IMR-90 (cell line): ENCODE results near the gene XAGE1B. TPM values are rescaled to one million over a fixed set of nuclear protein-coding genes. Genes with fewer than 3 reads are reported as not detected.
"Not testable (repeated sequence)": the region's sequence is repeated elsewhere in the genome, so short reads cannot be mapped to it uniquely, and the experiment has no call there.

Experiments
- ATAC-seq: fragments of 200-7000 bp; cut with Tn5 transposase; 2 replicates; pipeline ENCODE4 v1.9.1; 2020; ENCODE audit warnings: low read depth, mild to moderate bottlenecking, moderate library complexity
- BruUV-seq: library from RNA; stranded (reverse); fragments of 400-500 nt; replicated peaks from 2 replicates; lab custom pipeline; 2021; lab: Mats Ljungman, UMichigan
- CTCF ChIA-PET: fragments of 300-600 bp; formaldehyde crosslinking; extraction: SDS; loops from one replicate; lab custom pipeline; 2021; ENCODE audit warnings: antibody characterized with exemption; lab: Yijun Ruan, JAX
- POLR2A ChIA-PET: fragments of 300-600 bp; sonication (Branson Sonifier 250); formaldehyde crosslinking; loops from one replicate; lab custom pipeline; 2022; ENCODE audit warnings: antibody characterized with exemption; ENCODE audit not compliant: unreplicated experiment; lab: Charles Lee
- DNase-seq: peaks from one replicate; pipeline ENCODE4 v3.0.0; 2013
- H2AFZ ChIP-seq: replicated peaks from 2 replicates; pipeline ENCODE3; 2013; ENCODE audit warnings: low read length, mild to moderate bottlenecking; ENCODE audit not compliant: poor library complexity
- H2AK5ac ChIP-seq: 2 replicates; pipeline ENCODE4 v1.6.1; 2013; ENCODE audit warnings: low read depth, low read length, inconsistent platforms
- H2AK9ac ChIP-seq: replicated peaks from 2 replicates; pipeline ENCODE3; 2013; ENCODE audit warnings: mild to moderate bottlenecking, low read depth, low read length, moderate library complexity; ENCODE audit not compliant: poor library complexity
- H2BK120ac ChIP-seq: 2 replicates; pipeline ENCODE4 v1.6.1; 2013; ENCODE audit warnings: low read depth, low read length, inconsistent platforms
- H2BK15ac ChIP-seq: 3 replicates; pipeline ENCODE4 v1.6.1; 2013; ENCODE audit warnings: low read depth, low read length, inconsistent platforms
- H2BK20ac ChIP-seq: 2 replicates; pipeline ENCODE4 v1.6.1; 2013; ENCODE audit warnings: low read depth, mild to moderate bottlenecking, inconsistent platforms, low read length, moderate library complexity
- H2BK5ac ChIP-seq: 2 replicates; pipeline ENCODE4 v1.6.1; 2013; ENCODE audit warnings: mild to moderate bottlenecking, low read depth, low read length, inconsistent platforms; ENCODE audit not compliant: poor library complexity, severe bottlenecking
- H3K14ac ChIP-seq: replicated peaks from 2 replicates; pipeline ENCODE4 v1.6.1; 2013; ENCODE audit warnings: low read depth, low read length, inconsistent platforms
- H3K18ac ChIP-seq: 2 replicates; pipeline ENCODE4 v1.6.1; 2013; ENCODE audit warnings: low read depth, low read length, control low read depth
- H3K23ac ChIP-seq: 2 replicates; pipeline ENCODE4 v1.6.1; 2013; ENCODE audit warnings: low read depth, low read length, inconsistent platforms
- H3K27ac ChIP-seq: 2 replicates; pipeline ENCODE4 v1.5.1; 2013; ENCODE audit warnings: mild to moderate bottlenecking, control low read depth, low read length; ENCODE audit not compliant: insufficient read depth
- H3K27me3 ChIP-seq: 2 replicates; pipeline ENCODE4 v1.6.1; 2013; ENCODE audit warnings: low read length; ENCODE audit not compliant: control insufficient read depth, insufficient read depth
- H3K36me3 ChIP-seq: 2 replicates; pipeline ENCODE4 v1.6.1; 2013; ENCODE audit warnings: low read length, mixed read lengths; ENCODE audit not compliant: control insufficient read depth, insufficient read depth
- H3K4ac ChIP-seq: 2 replicates; pipeline ENCODE4 v1.6.1; 2013; ENCODE audit warnings: low read depth, low read length, inconsistent platforms
- H3K4me1 ChIP-seq: 2 replicates; pipeline ENCODE4 v1.6.1; 2013; ENCODE audit warnings: low read length, mixed read lengths; ENCODE audit not compliant: control insufficient read depth, insufficient read depth
- H3K4me2 ChIP-seq: 2 replicates; pipeline ENCODE4 v1.6.1; 2013; ENCODE audit warnings: low read depth, mild to moderate bottlenecking, control low read depth, low read length, moderate library complexity
- H3K4me3 ChIP-seq: 2 replicates; pipeline ENCODE4 v1.5.1; 2013; ENCODE audit warnings: low read depth, mild to moderate bottlenecking, control low read depth, low read length, moderate library complexity; ENCODE audit not compliant: insufficient read depth
- H3K56ac ChIP-seq: 2 replicates; pipeline ENCODE4 v1.6.1; 2013; ENCODE audit warnings: low read length, inconsistent platforms; ENCODE audit not compliant: insufficient read depth; ENCODE audit errors: extremely low read depth
- H3K79me1 ChIP-seq, 2 experiments: 2 replicates each; pipeline ENCODE4 v1.6.1; 2013; ENCODE audit warnings: low read length in 2 of 2, inconsistent platforms in 1 of 2, low read depth in 1 of 2
- H3K9ac ChIP-seq: 2 replicates; pipeline ENCODE4 v1.6.1; 2013; ENCODE audit warnings: low read depth, low read length, control low read depth
- H3K9me1 ChIP-seq: 2 replicates; pipeline ENCODE4 v1.6.1; 2013; ENCODE audit warnings: low read length, inconsistent platforms; ENCODE audit not compliant: insufficient read depth
- H3K9me3 ChIP-seq: 2 replicates; pipeline ENCODE4 v1.6.1; 2013; ENCODE audit warnings: low read length; ENCODE audit not compliant: control insufficient read depth, insufficient read depth
- H4K20me1 ChIP-seq: 2 replicates; pipeline ENCODE4 v1.6.1; 2013; ENCODE audit warnings: low read length, inconsistent platforms; ENCODE audit not compliant: insufficient read depth
- H4K5ac ChIP-seq: 2 replicates; pipeline ENCODE4 v1.6.1; 2013; ENCODE audit warnings: mild to moderate bottlenecking, low read depth, low read length, control low read depth
- H4K8ac ChIP-seq, 2 experiments: 2 replicates each; pipeline ENCODE4 v1.6.1; 2013; ENCODE audit warnings: low read depth in 2 of 2, low read length in 2 of 2, control low read depth in 1 of 2, inconsistent platforms in 1 of 2
- H4K91ac ChIP-seq: 2 replicates; pipeline ENCODE4 v1.6.1; 2013; ENCODE audit warnings: low read depth, low read length, inconsistent platforms; ENCODE audit not compliant: insufficient read depth
- WGBS, 2 experiments: methylation state at CpG; one replicate each; pipeline versions ENCODE4 v1.1.5 to v1.1.7; 2013; ENCODE audit warnings: missing lambda C conversion rate in 2 of 2; ENCODE audit not compliant: insufficient read length in 1 of 2; ENCODE audit errors: extremely low coverage in 2 of 2; 5-methylcytosine and 5-hydroxymethylcytosine counted together
- dilution Hi-C: fragments of 300-500 bp; cut with HindIII; formaldehyde crosslinking; loops from one replicate; pipeline ENCODE4 v1.14.3; 2018; ENCODE audit warnings: low sequenced_read_pairs; ENCODE audit not compliant: unreplicated experiment
- in situ Hi-C: fragments of 300-500 bp; cut with MboI; formaldehyde crosslinking; loops from 3 replicates; pipeline ENCODE4 v1.14.3; 2019; ENCODE audit warnings: low sequenced_read_pairs, inconsistent platforms, mixed read lengths
- intact Hi-C: fragments of 100-400 bp; cut with micrococcal nuclease; formaldehyde crosslinking; loops from 2 replicates; pipeline ENCODE4 v1.10.0; 2022
- polyA plus RNA-seq, 3 experiments: library from polyadenylated mRNA; depleted of rRNA; stranded (reverse); fragments of >200 nt; gene quantifications; 2 replicates each; pipeline ENCODE4 v1.2.3, GENCODE V29; 2012; ENCODE audit warnings: low replicate concordance in 1 of 3
- total RNA-seq: library from RNA; depleted of rRNA; stranded (reverse); fragments of >200 nt; gene quantifications from 2 replicates; pipeline ENCODE4 v1.2.3, GENCODE V29; 2012

XAGE1B gene
- total and polyA plus RNA-seq, 2 of the 4 experiments (the other 2 are of a cell fraction): not detected

- dilution Hi-C loops, H3K9me3 ChIP-seq, H3K36me3 ChIP-seq, H3K4ac ChIP-seq, CTCF ChIA-PET, H3K27ac ChIP-seq, DNase-seq, H4K8ac ChIP-seq, H3K14ac ChIP-seq, ATAC-seq, H3K4me3 ChIP-seq, POLR2A ChIA-PET, H2AK5ac ChIP-seq, H2BK5ac ChIP-seq, H2AK9ac ChIP-seq, H3K9me1 ChIP-seq, H4K5ac ChIP-seq, H3K4me1 ChIP-seq, H2BK20ac ChIP-seq, H3K27me3 ChIP-seq, H2BK120ac ChIP-seq, BruUV-seq, H4K91ac ChIP-seq, H4K20me1 ChIP-seq, H3K56ac ChIP-seq, H3K79me1 ChIP-seq, H3K4me2 ChIP-seq, in situ Hi-C loops, H3K18ac ChIP-seq, H3K9ac ChIP-seq, H3K23ac ChIP-seq, H2BK15ac ChIP-seq, intact Hi-C loops, H2AFZ ChIP-seq: not testable (repeated sequence)
- no CpG with 5 or more reads among the region's 5 CpGs for WGBS, 2 experiments
Observed at GRCh38 chrX:52496419-52496772, 20.5 kb downstream of the XAGE1B start.

GRCh38 chrX:52495545-52496418 lies 21.1 kb downstream of the XAGE1B start, which contains the start of gene XAGE1A:
TSS of gene XAGE1A (plus strand) at chrX:52495808. CDS start at chrX:52497362, 1,554 bp downstream.
- H4K20me1 ChIP-seq, ATAC-seq, H2BK5ac ChIP-seq, in situ Hi-C loops, H4K91ac ChIP-seq, H3K23ac ChIP-seq, H2AK5ac ChIP-seq, H3K4me3 ChIP-seq, H3K9me1 ChIP-seq, H4K5ac ChIP-seq, DNase-seq, H2BK20ac ChIP-seq, H3K27ac ChIP-seq, H2AK9ac ChIP-seq, H3K27me3 ChIP-seq, H3K14ac ChIP-seq, H3K79me1 ChIP-seq, H2AFZ ChIP-seq, BruUV-seq, H3K4ac ChIP-seq, H3K9me3 ChIP-seq, H2BK15ac ChIP-seq, H3K9ac ChIP-seq, H3K36me3 ChIP-seq, H3K56ac ChIP-seq, POLR2A ChIA-PET, CTCF ChIA-PET, H2BK120ac ChIP-seq, dilution Hi-C loops, H3K4me2 ChIP-seq, intact Hi-C loops, H3K18ac ChIP-seq, H4K8ac ChIP-seq, H3K4me1 ChIP-seq: not testable (repeated sequence)
- WGBS, 2 experiments: no CpG with 5 or more reads among the region's 41 CpGs
